ENCODE data around the gene ARFGEF3. TPM values are rescaled to one million over a fixed set of nuclear protein-coding genes. Genes with fewer than 3 reads are reported as not detected.
A peak's percentile ranks its signal among the peaks of the same experiment; 100 is the strongest.

Gene ARFGEF3
- total RNA-seq, 1 donor from 2014 or later, result 9.5 TPM

DNA sequence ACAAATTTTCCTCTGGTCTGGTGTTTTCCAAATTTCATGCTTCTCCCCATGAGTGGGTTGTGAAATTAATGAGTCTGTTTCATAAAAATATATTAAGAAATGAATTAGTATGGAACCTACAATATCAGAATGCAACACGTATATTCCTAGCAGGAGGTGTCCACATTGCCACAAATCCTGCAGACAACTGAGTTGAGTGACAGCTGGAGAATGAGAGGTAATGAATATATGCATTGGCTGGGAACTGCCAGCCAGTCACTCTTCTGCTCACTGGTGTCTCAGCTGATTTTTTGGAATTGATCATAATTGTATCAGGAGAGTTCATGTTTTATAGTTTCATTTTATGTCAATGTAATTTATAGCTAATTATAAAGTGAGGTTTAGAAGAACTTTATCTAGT, 6.3 kb upstream of the ARFGEF3 start:
- no peak overlapping the region for H3K4me3 ChIP-seq (ENCODE audit: low read depth, low read length)
- TF ChIP-seq, protein P1, sequence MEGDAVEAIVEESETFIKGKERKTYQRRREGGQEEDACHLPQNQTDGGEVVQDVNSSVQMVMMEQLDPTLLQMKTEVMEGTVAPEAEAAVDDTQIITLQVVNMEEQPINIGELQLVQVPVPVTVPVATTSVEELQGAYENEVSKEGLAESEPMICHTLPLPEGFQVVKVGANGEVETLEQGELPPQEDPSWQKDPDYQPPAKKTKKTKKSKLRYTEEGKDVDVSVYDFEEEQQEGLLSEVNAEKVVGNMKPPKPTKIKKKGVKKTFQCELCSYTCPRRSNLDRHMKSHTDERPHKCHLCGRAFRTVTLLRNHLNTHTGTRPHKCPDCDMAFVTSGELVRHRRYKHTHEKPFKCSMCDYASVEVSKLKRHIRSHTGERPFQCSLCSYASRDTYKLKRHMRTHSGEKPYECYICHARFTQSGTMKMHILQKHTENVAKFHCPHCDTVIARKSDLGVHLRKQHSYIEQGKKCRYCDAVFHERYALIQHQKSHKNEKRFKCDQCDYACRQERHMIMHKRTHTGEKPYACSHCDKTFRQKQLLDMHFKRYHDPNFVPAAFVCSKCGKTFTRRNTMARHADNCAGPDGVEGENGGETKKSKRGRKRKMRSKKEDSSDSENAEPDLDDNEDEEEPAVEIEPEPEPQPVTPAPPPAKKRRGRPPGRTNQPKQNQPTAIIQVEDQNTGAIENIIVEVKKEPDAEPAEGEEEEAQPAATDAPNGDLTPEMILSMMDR (conservative IDR thresholded peaks at IDR 0.05; ENCODE audit: low read depth, low read length), result no peak
- no peak for DNase-seq (ENCODE audit: low read depth)

DNA sequence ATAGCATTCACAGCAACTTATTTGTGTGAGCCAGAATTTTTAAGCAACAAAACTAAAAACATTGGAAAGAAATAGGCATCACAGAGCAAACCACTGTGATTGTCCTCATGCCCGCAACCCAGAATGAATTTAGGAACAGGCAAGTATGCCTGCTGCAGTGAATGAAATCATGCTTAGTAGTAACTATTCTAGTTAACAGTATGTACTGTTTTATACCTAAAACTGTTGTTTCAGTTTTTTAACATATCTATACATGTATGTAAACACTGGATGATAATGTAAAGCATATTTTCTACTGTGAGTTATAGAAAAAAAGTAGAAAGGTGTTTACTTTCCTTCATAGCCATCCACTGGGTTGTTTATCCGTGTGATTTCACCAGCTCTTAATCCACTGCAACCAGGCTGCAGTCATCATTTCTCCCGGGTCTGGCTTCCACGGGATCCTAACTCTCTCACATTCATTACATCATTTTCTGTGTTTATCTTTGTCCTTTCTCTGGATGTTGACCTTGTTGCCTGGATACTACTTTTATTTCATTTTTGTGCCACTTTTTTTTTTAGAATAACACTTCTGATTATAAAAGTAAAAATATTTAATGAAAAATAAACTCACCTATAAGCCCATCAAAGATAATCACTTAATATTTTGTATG, 3.6 kb upstream of the ARFGEF3 start:
- TF ChIP-seq, protein P1 (conservative IDR thresholded peaks at IDR 0.05; ENCODE audit: low read depth, low read length), result no peak
- no peak for DNase-seq (ENCODE audit: low read depth)
- H3K4me3 ChIP-seq (ENCODE audit: low read depth, low read length), result no peak overlapping the region

DNA sequence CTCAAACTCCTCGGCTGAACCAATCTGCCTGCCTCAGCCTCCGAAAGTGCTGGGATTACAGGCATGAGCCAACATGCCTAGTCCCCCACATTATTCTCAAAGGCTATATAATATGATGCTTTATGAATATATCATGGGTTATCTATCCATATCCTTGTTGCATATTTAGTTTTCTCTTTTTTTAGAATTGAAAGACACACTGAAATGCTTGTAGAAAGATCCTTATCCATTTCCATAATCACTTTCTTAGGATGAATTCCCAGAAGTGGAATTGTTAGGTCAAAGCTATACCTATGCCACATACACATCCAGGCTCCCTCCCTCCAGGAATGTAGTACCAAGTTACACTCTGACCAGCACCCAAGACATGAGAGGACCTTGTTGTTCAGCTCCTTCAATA, 2.5 kb upstream of the ARFGEF3 start:
- no peak overlapping the region for H3K4me3 ChIP-seq (ENCODE audit: low read depth, low read length)
- TF ChIP-seq, protein P1 (conservative IDR thresholded peaks at IDR 0.05; ENCODE audit: low read depth, low read length), result no peak
- no peak for DNase-seq (ENCODE audit: low read depth)

DNA sequence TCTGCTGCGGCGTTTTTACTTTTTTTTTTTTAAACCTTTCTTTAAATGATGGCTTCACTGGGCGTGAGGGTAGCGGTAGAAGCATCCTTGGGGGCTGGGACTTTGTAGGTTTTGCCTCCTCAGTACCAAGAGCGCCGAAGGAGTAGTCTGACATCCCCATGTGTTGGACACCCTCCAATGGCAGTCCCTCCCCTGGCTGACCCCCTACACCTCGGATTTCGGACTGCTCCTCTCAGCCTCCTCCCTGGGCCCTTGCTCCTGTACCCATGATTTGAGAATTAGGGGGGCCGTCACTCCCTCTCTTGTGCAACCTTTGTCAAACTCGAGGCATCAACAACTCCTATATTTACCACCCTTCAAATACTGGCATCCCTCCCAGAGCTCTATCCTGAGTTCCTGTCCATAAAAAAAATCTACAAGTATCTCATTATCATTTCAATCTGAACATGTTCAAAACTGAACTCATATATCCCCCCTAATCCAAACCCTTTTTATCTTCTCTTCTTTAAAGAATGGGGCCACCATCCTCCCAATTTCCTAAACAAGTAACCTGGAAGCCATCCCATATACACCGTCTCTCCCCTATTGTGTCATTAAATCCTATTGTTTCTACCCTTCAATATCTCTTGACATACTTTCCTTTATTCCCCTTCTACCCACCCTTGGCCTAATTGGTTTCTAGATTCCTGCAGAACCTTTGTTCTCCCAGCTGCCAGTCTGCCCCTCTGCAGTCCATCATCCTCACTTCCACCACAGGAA, 1.2 kb upstream of the ARFGEF3 start:
- no peak for DNase-seq (ENCODE audit: low read depth)
- TF ChIP-seq, protein P1 (conservative IDR thresholded peaks at IDR 0.05; ENCODE audit: low read depth, low read length), result no peak
- peak overlapping the region; percentile 71 for H3K4me3 ChIP-seq (ENCODE audit: low read depth, low read length)

DNA sequence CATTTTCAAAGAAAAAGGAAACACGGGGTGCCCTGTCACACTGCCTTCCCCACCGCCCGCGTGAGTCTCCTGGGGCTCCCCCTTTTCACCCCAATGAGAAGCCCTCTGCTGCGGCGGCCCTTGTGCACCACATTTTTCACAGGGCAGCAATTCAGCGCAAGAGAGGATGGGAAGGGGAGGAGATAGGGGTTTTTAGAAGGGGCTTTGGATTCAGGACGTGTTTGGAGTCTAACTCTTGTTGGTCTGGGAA, 726 bp upstream of the ARFGEF3 start:
- DNase-seq (ENCODE audit: low read depth), result no peak
- H3K4me3 ChIP-seq (ENCODE audit: low read depth, low read length), result peak overlapping the region; percentile 71
- TF ChIP-seq, protein P1 (conservative IDR thresholded peaks at IDR 0.05; ENCODE audit: low read depth, low read length), result no peak

DNA sequence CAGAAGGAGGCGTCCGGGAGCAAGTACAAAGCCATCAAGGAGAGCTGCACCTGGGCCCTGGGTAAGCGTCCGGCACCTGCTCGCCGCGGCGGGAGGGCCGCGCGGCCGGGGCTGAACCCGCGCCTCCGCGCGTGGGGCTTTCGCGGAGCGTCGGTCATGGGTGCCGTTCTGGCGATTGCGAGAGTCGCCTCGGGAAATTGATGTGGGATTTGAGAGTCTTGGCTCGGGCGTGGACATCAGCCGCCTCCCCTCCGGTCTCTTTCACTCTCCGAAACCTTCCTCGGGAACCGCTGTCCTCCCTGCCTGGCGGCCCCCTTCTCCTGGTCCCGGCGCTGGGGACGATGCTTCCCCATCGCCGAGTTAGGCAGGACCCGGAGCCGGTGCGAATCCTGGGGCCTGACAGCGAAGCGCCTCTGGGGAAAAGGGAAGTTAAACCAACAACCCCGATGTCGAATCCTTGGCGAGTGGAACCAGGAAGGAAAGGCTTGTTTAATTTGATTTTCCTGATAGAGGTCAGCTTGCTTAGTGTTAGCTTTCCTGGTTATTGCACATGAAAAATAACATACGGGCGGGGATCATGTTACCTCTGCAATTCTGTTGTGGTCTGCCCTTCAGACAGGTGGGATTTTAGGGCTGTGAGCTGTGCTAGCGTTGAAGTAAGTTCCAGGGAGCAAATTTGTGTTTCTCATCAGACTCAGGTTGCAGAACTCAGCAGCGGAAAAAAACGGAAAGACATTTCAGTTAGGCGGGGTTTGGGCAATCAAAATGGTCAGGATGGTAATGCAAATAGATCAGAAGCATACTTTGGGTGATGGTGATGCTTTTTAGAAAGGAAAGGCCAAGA, 594 bp downstream of the ARFGEF3 start:
- DNase-seq (ENCODE audit: low read depth), result no peak
- TF ChIP-seq, protein P1 (conservative IDR thresholded peaks at IDR 0.05; ENCODE audit: low read depth, low read length), result no peak

More for the DNA sequence above, 594 bp downstream of the ARFGEF3 start:
- H3K4me3 ChIP-seq (ENCODE audit: low read depth, low read length), result peak overlapping the region; percentile 71
